GM08714 (cell line): ENCODE results near the gene ANKRD11.
"Not testable (repeated sequence)": the region's sequence is repeated elsewhere in the genome, so short reads cannot be mapped to it uniquely, and the experiment has no call there.

ENCODE experiments used
- H3K4me3 ChIP-seq: fragments of 200-500 bp; sonication (Bioruptor generic); 2 replicates; pipeline ENCODE4 v1.5.1; 2014; ENCODE audit warnings: mild to moderate bottlenecking, low read length, inconsistent platforms
- ZNF274 ChIP-seq: IDR thresholded peaks from 2 replicates; pipeline ENCODE4 v1.6.1; 2012; ENCODE audit warnings: mild to moderate bottlenecking, low read depth, low read length

Gene ANKRD11

DNA sequence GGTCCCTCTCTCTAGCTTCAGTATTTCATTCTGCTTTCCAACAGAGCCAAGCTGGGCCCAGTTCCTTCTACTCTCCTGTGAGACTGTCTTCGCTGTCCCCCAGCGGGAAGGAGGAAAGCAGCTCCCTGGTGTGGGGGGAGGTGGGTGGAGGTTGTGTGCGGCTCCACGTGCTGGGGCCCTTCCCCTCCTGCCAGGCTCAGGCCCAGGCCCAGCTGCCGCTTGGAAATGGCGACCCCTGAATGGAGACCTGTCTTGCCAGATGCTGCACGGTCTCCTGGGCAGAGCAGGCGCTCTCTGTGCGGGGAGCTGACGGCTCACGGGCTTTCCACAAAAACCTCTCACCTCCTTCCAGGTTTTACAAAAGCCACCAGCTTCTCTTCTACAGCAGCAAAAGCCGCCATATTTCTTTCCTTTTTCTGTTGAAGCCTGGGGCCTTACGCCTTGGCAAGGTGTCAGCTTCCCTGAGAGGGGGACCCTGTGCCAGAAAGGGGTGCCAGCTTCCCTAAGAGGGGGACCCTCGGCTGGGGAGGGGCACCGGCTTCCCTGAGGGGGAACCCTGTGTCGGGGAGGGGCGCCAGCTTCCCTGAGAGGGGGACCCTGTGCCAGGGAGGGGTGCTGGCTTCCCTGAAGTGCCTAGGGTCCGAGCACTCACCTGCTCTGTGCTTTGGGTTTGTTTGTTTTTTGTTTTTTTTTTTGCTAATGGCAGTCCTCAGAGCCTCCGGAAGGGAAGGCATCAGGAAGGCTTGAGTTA, 225.4 kb downstream of the ANKRD11 start:
- H3K4me3 ChIP-seq = no peak overlapping the region
- no peak for TF ChIP-seq ZNF274

DNA sequence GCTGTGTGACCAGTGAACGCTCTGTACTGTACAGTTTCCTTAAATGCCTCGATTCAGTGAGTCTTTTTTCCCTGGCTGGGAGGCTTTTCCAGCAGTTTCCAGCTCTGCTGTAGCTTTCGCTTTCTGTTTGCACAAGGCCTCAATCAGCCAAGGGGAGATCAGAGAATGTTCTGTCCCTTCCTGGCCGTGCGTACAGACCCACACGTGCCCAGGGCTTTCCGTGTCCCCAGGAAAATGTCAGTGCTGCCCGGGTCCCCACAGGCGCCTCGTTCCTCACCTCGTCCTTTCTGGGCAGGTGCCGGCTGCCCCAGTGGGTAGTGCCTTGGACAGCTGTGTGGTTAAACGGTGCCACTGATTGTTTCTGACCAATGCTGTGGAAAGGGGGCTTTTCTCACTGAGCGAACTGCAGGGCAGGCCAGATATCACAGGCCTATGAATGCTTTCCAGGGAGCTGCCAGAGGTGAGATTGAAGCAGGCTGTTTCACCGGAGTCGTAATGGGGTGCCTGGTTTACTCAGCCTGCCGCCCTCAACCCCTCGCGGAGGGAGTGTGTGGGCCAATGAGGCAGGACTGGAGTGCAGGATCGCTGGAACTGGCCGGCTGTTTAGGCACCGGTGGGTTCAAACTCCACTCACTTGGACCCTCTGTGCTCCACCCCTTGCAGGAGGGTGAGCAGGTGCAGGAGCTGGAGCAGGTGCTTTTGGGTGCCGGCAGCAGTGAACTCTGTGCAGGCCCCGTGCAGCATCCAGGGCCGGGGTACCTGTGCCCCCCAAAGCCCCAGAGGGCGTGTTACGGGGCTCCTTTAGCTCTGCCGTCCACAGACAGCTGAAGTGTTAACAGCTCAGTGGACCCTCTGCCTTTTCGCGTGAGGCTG, 228.4 kb downstream of the ANKRD11 start:
- TF ChIP-seq ZNF274 = no peak
- H3K4me3 ChIP-seq = no peak overlapping the region

DNA sequence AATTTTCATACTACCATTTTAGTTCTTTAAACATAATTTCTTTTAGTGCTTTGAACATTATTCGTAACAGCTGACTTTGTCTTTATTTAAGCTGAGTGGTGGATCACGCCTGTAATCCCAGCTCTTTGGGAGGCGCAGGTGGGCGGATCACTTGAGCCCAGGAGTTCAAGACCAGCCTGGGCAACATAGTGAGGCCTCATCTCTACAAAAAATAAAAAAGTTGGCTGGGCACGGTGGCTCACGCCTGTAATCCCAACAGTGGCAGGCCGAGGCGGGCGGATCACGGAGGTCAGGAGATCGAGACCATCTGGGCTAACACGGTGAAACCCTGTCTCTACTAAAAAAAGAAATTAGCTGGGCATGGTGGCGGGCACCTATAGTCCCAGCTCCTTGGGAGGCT, 230.5 kb downstream of the ANKRD11 start:
- H3K4me3 ChIP-seq = not testable (repeated sequence)

DNA sequence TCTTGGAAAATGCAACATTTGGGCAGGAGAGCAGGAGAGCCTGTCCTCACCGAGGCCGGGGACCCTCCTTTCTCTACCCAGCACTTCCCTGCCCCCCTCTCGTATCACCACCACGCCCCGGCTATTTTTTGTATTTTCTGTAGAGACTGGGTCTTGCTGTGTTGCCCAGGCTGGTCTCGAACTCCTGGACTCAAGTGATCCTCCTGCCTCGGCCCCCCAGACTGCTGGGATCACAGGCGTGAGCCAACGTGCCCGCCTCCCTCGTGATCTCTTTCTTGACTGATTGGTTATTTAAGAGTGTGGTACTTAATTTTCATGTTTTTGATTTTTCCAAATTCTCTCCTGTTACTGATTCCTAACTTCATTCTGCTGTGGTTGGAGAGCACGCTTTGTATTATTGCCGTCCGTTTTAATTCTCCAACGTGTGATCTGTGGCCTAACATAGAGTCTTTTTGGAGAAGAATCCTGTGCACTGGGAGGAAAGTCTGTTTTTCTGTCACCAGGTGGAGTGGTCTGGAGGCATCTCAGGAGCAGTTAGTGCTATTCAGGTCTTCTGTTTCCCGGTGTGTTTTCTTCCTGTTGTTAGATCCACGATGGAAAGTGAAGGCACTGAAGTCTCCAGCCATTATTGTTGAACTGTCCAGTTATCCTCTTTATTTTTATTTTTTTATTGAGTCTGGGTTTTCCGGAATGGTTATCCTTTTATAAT, 232.4 kb downstream of the ANKRD11 start:
- H3K4me3 ChIP-seq = no peak overlapping the region; the same call in 1 of the 2 replicates
- no peak for TF ChIP-seq ZNF274

DNA sequence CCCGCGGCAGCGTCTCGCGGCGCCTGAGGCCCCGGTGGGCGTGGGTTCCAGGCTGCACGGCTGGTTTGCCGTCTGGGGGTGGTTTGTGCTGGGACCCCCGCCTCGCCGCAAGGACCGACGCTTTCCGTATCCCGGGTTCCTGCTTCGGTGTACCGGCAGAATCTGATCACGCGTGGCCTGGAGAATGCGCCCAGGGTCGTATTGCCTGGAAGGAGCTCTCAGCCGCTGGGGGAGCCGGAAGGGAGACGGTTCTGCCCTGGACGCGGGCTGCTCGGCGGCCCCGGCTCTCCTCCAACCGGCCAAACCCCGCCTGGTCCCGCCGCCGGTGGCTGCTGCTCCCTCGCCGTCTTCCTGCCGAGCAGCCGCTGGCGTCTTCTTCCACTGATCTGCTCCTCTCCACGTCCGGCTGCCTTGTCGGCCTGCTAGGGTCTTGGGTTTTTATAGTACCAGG, 233.1 kb downstream of the ANKRD11 start:
- H3K4me3 ChIP-seq = peak overlapping the region; percentile 23; the same call in 1 of the 2 replicates
- no peak for TF ChIP-seq ZNF274

DNA sequence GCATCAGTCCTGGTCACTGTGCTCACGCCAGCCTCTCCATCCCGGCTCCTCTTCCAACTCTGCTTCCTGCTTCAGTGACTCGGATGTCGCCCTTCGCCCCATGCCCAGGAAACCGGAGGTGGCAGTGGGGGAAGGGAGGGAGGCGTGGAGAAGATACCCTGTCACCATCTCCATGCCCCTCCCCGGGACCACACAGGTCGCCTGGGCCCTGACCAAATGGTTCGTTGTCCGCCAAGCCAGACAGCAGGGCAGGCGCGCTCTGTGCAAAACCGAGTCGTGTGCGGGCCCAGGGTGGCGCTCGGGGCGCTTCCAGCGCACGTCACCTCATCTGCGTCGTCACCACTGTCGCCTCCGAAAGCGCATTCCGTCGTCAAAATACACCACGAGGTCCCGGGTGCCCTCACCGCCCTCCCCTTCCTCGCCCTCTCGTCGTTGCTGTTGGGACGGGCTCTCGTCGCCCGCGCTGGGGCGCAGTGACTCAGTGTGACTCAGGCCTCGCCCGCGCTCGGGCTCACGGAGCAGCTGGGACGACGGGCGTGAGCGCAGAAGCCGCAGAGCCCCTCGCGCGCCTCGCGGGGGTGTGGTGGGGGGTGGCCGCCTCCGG, 233.6 kb downstream of the ANKRD11 start:
- peak overlapping the region; percentile 23; the same call in 1 of the 2 replicates for H3K4me3 ChIP-seq

DNA sequence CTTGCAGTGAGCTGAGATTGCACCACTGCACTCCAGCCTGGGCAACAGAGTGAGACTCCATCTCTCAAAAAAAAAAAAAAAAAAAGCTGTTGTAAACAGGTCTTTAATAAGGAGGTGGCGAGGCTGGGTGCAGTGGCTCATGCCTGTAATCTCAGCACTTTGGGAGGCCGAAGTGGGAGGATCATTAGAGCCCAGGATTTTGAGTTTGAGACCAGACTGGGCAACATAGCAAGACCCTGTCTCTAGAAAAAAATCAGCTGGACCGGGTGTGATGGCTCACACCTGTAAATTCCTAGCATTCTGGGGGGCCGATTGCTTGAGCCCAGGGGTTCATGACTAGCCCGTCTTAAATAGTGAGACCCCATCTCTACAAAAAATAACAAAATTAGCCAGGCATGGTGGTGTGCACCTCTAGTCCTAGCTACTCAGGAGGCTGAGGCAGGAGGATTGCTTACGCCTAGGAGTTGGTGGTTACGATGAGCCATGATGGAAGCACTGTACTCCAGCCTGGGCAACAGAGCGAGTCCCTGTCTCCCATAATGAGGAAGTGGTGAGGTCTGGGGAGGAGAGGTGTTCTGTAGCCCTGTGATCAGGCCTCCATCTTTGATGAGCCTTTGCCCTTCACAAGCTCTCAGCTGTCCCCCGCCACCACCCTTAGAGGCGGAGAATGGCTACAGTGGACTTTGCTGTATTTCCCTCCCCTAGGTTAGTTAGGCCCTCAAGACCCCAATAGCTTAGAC, 236.6 kb downstream of the ANKRD11 start:
- H3K4me3 ChIP-seq = no peak overlapping the region
- no peak for TF ChIP-seq ZNF274

More for the DNA sequence above, 233.6 kb downstream of the ANKRD11 start:
- no peak for TF ChIP-seq ZNF274

DNA sequence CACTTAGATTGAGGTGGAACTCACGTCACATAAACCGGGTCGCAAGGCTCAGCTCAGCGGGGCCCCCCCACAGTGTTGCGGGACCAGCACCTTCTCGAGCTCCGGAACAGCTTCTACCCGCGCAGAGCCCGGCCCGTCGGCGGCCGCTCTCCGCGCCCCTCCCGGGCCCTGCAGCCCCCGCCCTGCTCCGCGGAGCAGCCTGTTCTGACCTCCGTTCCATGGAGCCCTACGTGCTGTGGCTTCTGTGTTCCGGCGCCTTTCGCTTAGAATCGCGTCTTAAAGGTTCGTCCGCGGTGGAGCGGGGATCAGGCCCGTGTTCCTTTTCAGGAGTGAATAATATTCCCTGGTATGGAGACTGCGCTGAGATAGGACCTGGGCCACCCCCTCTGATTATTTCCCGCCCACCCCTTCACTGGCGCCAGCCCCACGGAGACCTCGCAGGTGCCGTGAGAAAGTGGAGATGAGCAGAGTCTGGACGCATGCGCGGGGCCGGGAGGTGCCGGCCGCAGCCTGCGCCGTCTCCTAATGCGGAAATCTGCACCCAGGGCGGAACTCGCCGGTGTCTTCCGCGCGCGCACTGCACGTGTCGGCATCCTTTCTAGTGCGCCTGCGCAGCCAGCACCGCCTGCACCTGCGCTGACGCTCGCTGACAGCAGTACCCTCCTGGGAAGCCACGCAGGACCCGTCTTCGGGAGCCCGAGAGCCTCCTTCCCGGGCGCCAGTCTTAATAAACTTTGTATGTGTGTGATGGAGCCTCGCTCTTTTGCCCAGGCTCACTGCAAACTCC, 242.0 kb downstream of the ANKRD11 start:
- no peak for TF ChIP-seq ZNF274
- H3K4me3 ChIP-seq = peak overlapping the region; percentile 66; the same call in 1 of the 2 replicates

DNA sequence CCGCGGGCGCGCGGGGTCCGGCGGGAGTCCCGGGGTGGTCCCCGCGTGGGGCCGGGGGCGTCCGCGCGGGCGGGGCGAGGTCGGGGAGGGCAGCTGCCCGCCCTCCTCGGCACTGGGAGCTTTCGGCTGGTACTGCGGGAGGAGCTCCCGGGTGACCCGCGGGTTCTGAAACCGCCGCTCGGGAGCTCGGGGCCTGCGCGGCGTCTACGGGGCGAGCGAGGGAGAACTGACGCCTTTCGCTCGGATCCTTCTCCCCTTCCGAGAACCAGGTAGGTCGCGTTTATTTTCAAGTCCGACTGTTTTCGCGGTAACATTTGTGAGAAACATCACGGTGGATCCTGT, 242.7 kb downstream of the ANKRD11 start:
- H3K4me3 ChIP-seq = peak overlapping the region; percentile 66; the same call in 1 of the 2 replicates

DNA sequence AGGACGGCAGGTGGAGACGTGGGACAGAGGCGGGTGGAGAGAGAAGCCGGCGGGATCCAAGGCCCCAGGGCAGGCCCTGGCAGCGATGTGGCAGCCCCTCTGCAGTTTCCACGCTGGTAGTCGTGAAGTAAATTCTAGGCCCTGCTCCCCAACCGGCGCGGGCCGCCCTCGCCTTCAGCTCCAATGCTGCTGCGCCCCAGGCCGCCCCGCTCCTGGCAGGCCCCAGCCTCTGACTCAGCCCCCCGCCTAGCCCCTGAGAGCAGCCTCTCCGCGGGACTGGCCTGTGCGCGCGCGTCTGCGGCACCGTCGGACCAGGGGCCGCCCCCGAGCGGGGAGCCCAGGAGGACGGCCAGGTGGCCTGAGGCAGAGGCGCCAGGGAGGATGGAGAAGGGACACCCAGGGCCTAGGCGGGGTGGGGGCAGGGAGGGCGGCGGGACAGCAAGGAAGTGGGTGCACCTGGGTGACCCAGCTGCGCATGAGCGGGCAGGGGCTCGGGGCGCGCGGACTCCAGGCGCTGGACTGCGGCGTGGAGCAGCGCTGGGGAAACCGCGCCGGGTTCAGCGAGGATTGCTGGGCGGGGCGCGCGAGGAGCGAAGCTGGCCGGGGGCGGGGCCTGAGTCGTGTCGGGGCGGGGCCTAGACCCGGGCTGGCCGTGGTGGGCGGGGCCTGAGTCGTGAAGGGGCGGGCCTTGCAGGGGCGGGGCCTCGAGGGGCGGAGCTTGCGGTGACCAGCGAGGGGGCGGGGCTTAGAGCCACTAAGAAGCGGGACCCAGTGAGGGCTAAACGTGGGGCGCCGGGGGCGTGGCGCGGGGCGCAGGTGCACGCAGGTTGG, 243.2 kb downstream of the ANKRD11 start:
- peak overlapping the region; percentile 66; the same call in 1 of the 2 replicates for H3K4me3 ChIP-seq
- TF ChIP-seq ZNF274 = no peak

DNA sequence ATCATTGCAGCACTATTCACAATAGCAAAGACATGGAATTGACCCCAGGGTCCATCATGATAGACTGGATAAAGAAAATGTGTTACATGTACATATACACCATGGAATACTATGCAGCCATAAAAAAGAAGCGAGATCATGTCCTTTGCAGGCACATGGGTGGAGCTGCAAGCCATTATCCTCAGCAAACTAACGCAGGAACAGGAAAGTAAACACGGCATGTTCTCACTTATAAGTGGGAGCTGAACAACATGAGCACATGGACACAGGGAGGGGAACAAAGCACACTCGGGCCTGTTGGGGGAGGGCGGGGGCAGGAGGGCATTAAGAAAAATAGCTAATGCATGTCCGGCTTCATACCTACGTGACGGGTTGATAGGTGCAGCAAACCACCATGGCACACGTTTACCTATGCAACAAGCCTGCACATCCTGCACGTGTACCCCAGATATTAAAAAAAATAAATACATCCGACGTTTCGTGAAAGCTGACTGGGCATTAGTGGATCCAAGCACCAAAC, 243.9 kb downstream of the ANKRD11 start:
- TF ChIP-seq ZNF274 = no peak
- H3K4me3 ChIP-seq = peak overlapping the region; percentile 44; the same call in 1 of the 2 replicates

DNA sequence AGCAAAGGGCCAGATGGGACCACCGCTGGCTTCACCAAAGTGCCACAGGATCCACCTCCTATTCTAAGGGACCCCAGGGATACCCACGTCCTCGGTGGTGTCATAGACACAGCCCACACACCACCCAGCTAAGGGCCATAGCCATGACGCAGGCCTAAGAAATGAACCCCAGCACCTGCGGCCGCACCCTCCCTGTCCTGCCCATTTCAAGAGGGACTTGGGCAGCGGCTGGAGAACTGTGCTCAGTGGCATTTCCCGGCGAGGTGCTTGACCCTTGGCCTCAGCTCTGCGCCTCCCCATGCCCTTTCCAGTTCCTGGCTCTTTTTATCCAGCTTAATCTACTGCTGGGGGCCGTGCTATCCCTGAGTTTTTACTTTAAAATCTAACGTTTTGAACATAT, 245.6 kb downstream of the ANKRD11 start:
- no peak for TF ChIP-seq ZNF274
- H3K4me3 ChIP-seq = no peak overlapping the region

DNA sequence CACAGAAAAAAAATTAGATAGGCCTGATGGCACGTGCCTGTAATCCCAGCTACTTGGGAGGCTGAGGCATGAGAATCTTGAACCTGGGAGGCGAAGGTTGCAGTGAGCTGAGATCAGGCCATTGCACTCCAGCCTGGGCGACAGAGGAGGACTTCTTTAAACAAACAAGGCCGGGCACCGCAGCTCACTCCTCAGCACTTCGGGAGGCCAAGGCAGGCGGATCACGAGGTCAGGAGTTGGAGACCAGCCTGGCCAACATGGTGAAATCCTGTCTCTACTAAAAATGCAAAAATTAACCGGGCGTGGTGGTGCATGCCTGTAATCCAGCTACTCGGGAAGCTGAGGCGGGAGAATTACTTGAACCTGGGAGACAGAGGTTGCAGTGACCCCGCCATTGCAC, 246.1 kb downstream of the ANKRD11 start:
- H3K4me3 ChIP-seq = not testable (repeated sequence)
